ENCODE results near the gene CHMP2A. TPM values are rescaled to one million over a fixed set of nuclear protein-coding genes. Genes with fewer than 3 reads are reported as not detected.

The CHMP2A gene
- polyA plus RNA-seq, 1 donor from 2014 or later = 189 TPM

- Histone ChIP-seq H3K27me3 (ENCODE audit: insufficient read depth, low read depth, low read length) (no peaks in the 10 kb centered on the region), H3K27ac (ENCODE audit: low read length) (no peak overlapping the region), H3K79me2 (replicated peaks; ENCODE audit: insufficient read depth, low read length) (no peaks in the 10 kb centered on the region), H3F3A (ENCODE audit: insufficient read depth, low read length, poor library complexity, severe bottlenecking) (no peaks in the 10 kb centered on the region), H3K9me3 (ENCODE audit: low read length) (no peaks in the 10 kb centered on the region), H3K4me2 (ENCODE audit: low read length) (no peak overlapping the region), H4K20me1 (ENCODE audit: insufficient read depth) (no peaks in the 10 kb centered on the region), H3K9ac (ENCODE audit: low read length) (no peak overlapping the region), H3K36me3 (ENCODE audit: insufficient read depth, low read length) (no peaks in the 10 kb centered on the region), H3K4me3 (ENCODE audit: low read length) (no peak overlapping the region), H3K9me2 (ENCODE audit: insufficient read depth, low read length) (no peaks in the 10 kb centered on the region), H2AFZ (ENCODE audit: low read depth, low read length) (no peak overlapping the region)
- TF ChIP-seq CTCF (IDR thresholded peaks at IDR 0.05; ENCODE audit: poor library complexity, severe bottlenecking) (no peak), POLR2AphosphoS5 (IDR thresholded peaks at IDR 0.05) (no peak), MXI1 (conservative IDR thresholded peaks at IDR 0.05; ENCODE audit: poor library complexity, severe bottlenecking) (no peak), TAF1 (IDR thresholded peaks at IDR 0.05; ENCODE audit: low read depth) (no peak), EZH2 (IDR thresholded peaks at IDR 0.05; ENCODE audit: borderline replicate concordance, insufficient read depth, low read length, poor library complexity, severe bottlenecking) (no peak), RAD21 (conservative IDR thresholded peaks at IDR 0.05) (no peak), REST (IDR thresholded peaks at IDR 0.05; ENCODE audit: borderline replicate concordance) (no peak), EP300 (conservative IDR thresholded peaks at IDR 0.05; ENCODE audit: poor library complexity, severe bottlenecking) (no peak)
These were observed 15.2 kb upstream of the CHMP2A start for GRCh38 chr19:58569943-58570670.

- no peak for TF ChIP-seq SMC3 (conservative IDR thresholded peaks at IDR 0.05; ENCODE audit: poor library complexity)
- no peak for TF ChIP-seq REST (IDR thresholded peaks at IDR 0.05; ENCODE audit: borderline replicate concordance)
- TF ChIP-seq EP300 (conservative IDR thresholded peaks at IDR 0.05; ENCODE audit: poor library complexity, severe bottlenecking) = no peak
- TF ChIP-seq TAF1 (IDR thresholded peaks at IDR 0.05; ENCODE audit: low read depth) = no peak
- no peak for TF ChIP-seq MXI1 (conservative IDR thresholded peaks at IDR 0.05; ENCODE audit: poor library complexity, severe bottlenecking)
- TF ChIP-seq CTCF (IDR thresholded peaks at IDR 0.05; ENCODE audit: poor library complexity, severe bottlenecking) = no peak
- no peak for TF ChIP-seq POLR2AphosphoS5 (IDR thresholded peaks at IDR 0.05)
- no peak for TF ChIP-seq EZH2 (IDR thresholded peaks at IDR 0.05; ENCODE audit: borderline replicate concordance, insufficient read depth, low read length, poor library complexity, severe bottlenecking)
- TF ChIP-seq RAD21 (conservative IDR thresholded peaks at IDR 0.05) = no peak
- no peaks in the 10 kb centered on the region for H4K20me1 ChIP-seq (ENCODE audit: insufficient read depth)
- no peak overlapping the region for H3K9ac ChIP-seq (ENCODE audit: low read length)
- no peaks in the 10 kb centered on the region for H3K27me3 ChIP-seq (ENCODE audit: insufficient read depth, low read depth, low read length)
- no peaks in the 10 kb centered on the region for H3K9me3 ChIP-seq (ENCODE audit: low read length)
- H3K9me2 ChIP-seq (ENCODE audit: insufficient read depth, low read length) = no peaks in the 10 kb centered on the region
- H3K4me2 ChIP-seq (ENCODE audit: low read length) = no peak overlapping the region
- no peak overlapping the region for H2AFZ ChIP-seq (ENCODE audit: low read depth, low read length)
- no peaks in the 10 kb centered on the region for H3K79me2 ChIP-seq (replicated peaks; ENCODE audit: insufficient read depth, low read length)
- no peak overlapping the region for H3K27ac ChIP-seq (ENCODE audit: low read length)
- H3K36me3 ChIP-seq (ENCODE audit: insufficient read depth, low read length) = no peaks in the 10 kb centered on the region
- H3K4me3 ChIP-seq (ENCODE audit: low read length) = no peak overlapping the region
- H3F3A ChIP-seq (ENCODE audit: insufficient read depth, low read length, poor library complexity, severe bottlenecking) = no peaks in the 10 kb centered on the region
These were observed 14.5 kb upstream of the CHMP2A start for GRCh38 chr19:58569191-58569942.
